K562 (cell line): ENCODE measurements around the gene SEC23A. TPM values are rescaled to one million over a fixed set of nuclear protein-coding genes. Genes with fewer than 3 reads are reported as not detected.

Experiments used
- ATAC-seq: fragments of 200-7000 bp; cut with Tn5 transposase; 3 replicates; pipeline ENCODE4 v1.9.1; 2020; ENCODE audit warnings: moderate library complexity
- BruUV-seq: library from RNA; stranded (reverse); fragments of 400-500 nt; replicated peaks from 2 replicates; lab custom pipeline; 2021; lab: Mats Ljungman, UMichigan
- CTCF ChIA-PET: fragments of 300-600 bp; formaldehyde crosslinking; extraction: SDS; loops from one replicate; lab custom pipeline; 2021; ENCODE audit warnings: low intra/inter-chr PET ratio; lab: Yijun Ruan, JAX
- POLR2A ChIA-PET: fragments of 300-600, 350-650 bp; sonication (Branson Sonifier 250); formaldehyde crosslinking; extraction: SDS; loops from one replicate; lab custom pipeline; 2021; ENCODE audit warnings: antibody characterized with exemption, inconsistent platforms; lab: Yijun Ruan, JAX
- DNase-seq, 4 experiments: peaks; one replicate each; pipeline versions ENCODE4 v3.0.0 to v3.0.0-alpha.2; 2011 to 2018; ENCODE audit warnings: low spot score in 3 of 4, mixed read lengths in 3 of 4; ENCODE audit errors: extremely low read depth in 1 of 4
- FAIRE-seq: peaks from 2 replicates; lab custom pipeline; 2011; peaks lifted over from hg19 to GRCh38; lab: Jason Lieb, UNC
- H2AFZ ChIP-seq: 2 replicates; pipeline ENCODE4 v1.6.0; 2011; ENCODE audit warnings: low read depth, low read length, control low read depth, inconsistent platforms
- H3K27ac ChIP-seq: fragments of 200-600 bp; 3 replicates; pipeline ENCODE4 v1.8.0; 2011; ENCODE audit warnings: low read depth, mild to moderate bottlenecking, control low read depth, inconsistent platforms, low read length, moderate library complexity, mixed read lengths; ENCODE audit errors: extremely low read depth
- H3K27me3 ChIP-seq, 2 experiments: fragments of 300-600 bp in 1 of 2; 2 replicates in 1 of 2; 3 replicates in 1 of 2; pipeline versions ENCODE4 v1.6.0 to v1.8.0; 2011; ENCODE audit warnings: inconsistent platforms in 2 of 2, low read length in 2 of 2, mild to moderate bottlenecking in 1 of 2, mixed read lengths in 1 of 2, moderate library complexity in 1 of 2; ENCODE audit not compliant: control insufficient read depth in 2 of 2, insufficient read depth in 2 of 2
- H3K36me3 ChIP-seq: fragments of 300-600 bp; 3 replicates; pipeline ENCODE4 v1.8.0; 2011; ENCODE audit warnings: mild to moderate bottlenecking, low read length, inconsistent platforms; ENCODE audit not compliant: control insufficient read depth, insufficient read depth
- H3K4me1 ChIP-seq, 2 experiments: fragments of 200-600 bp in 1 of 2; replicated peaks in 1 of 2; 2 replicates in 1 of 2; 3 replicates in 1 of 2; pipeline versions ENCODE4 v1.5.1 to v1.8.0; 2011; ENCODE audit warnings: inconsistent platforms in 2 of 2, low read length in 2 of 2, mild to moderate bottlenecking in 1 of 2, mixed read lengths in 1 of 2, moderate library complexity in 1 of 2; ENCODE audit not compliant: control insufficient read depth in 2 of 2, insufficient read depth in 2 of 2
- H3K4me2 ChIP-seq: 2 replicates; pipeline ENCODE4 v1.6.1; 2011; ENCODE audit warnings: low read length, control low read depth, inconsistent platforms, mixed read lengths; ENCODE audit not compliant: insufficient read depth
- H3K4me3 ChIP-seq: fragments of 200-600 bp; sonication (generic), shearing (Covaris generic); 2 replicates; pipeline ENCODE4 v1.5.1; 2016; ENCODE audit warnings: control low read depth, inconsistent platforms
- H3K79me2 ChIP-seq: fragments of 200-600 bp; 3 replicates; pipeline ENCODE4 v1.8.0; 2011; ENCODE audit warnings: low read length, inconsistent platforms; ENCODE audit not compliant: control insufficient read depth, insufficient read depth
- H3K9ac ChIP-seq, 2 experiments: 2 replicates each; pipeline versions ENCODE4 v1.6.0 to v1.6.1; 2011; ENCODE audit warnings: low read depth in 2 of 2, low read length in 2 of 2, control low read depth in 1 of 2, inconsistent platforms in 1 of 2, mild to moderate bottlenecking in 1 of 2, mixed read lengths in 1 of 2; ENCODE audit not compliant: insufficient read depth in 1 of 2
- H3K9me1 ChIP-seq: one replicate; pipeline ENCODE4 v1.6.0; 2011; ENCODE audit warnings: inconsistent platforms, mild to moderate bottlenecking, low read length, moderate library complexity; ENCODE audit not compliant: control insufficient read depth, insufficient read depth
- H3K9me3 ChIP-seq: replicated peaks from 2 replicates; pipeline ENCODE4 v1.5.1; 2011; ENCODE audit warnings: low read depth, low read length, inconsistent platforms; ENCODE audit not compliant: control insufficient read depth, insufficient read depth
- H4K20me1 ChIP-seq: replicated peaks from 2 replicates; pipeline ENCODE4 v1.6.1; 2011; ENCODE audit warnings: low read length, inconsistent platforms, mixed read lengths; ENCODE audit not compliant: control insufficient read depth, insufficient read depth
- CBX1 ChIP-seq: sonication (generic); IDR thresholded peaks from 2 replicates; pipeline ENCODE4 v1.6.1; 2016; ENCODE audit warnings: antibody characterized with exemption, low read depth, mild to moderate bottlenecking
- GATAD2A ChIP-seq: fragments of 450-650 bp; IDR thresholded peaks from 2 replicates; pipeline ENCODE4 v1.6.1; 2017
- HCFC1 ChIP-seq: IDR thresholded peaks from 2 replicates; pipeline ENCODE4 v1.6.1; 2012; ENCODE audit warnings: low read depth, low read length, improper control_type of control experiment
- HDAC3 ChIP-seq: fragments of 450-650 bp; IDR thresholded peaks from 2 replicates; pipeline ENCODE4 v1.6.1; 2018; ENCODE audit warnings: borderline replicate concordance, mild to moderate bottlenecking, moderate library complexity; ENCODE audit not compliant: partially characterized antibody
- JUN ChIP-seq, 2 experiments: sonication (generic) in 1 of 2; formaldehyde crosslinking in 1 of 2; IDR thresholded peaks; 2 replicates each; pipeline versions ENCODE4 v1.6.1 to v1.8.0; 2012 to 2022; ENCODE audit warnings: borderline replicate concordance in 2 of 2, mild to moderate bottlenecking in 2 of 2, improper control_type of control experiment in 1 of 2, low read depth in 1 of 2, low read length in 1 of 2, missing genetic modification reagents in 1 of 2
- MEF2D ChIP-seq: conservative IDR thresholded peaks from 2 replicates; pipeline ENCODE4 v1.6.1; 2016; ENCODE audit warnings: low read depth, missing genetic modification characterization, missing compliant biosample characterization
- NFE2L1 ChIP-seq: fragments of 450-650 bp; IDR thresholded peaks from 2 replicates; pipeline ENCODE4 v1.6.1; 2016; ENCODE audit warnings: missing genetic modification characterization, low read depth, mild to moderate bottlenecking, missing compliant biosample characterization, moderate library complexity, borderline replicate concordance
- RBFOX2 ChIP-seq: fragments of 200-400 bp; formaldehyde crosslinking; IDR thresholded peaks from 2 replicates; pipeline ENCODE4 v1.6.1; 2017; ENCODE audit warnings: low read depth, mild to moderate bottlenecking, low read length, moderate library complexity
- SREBF2 ChIP-seq: sonication (generic); formaldehyde crosslinking; IDR thresholded peaks from 2 replicates; pipeline ENCODE4 v1.4.0; 2020; ENCODE audit warnings: mild to moderate bottlenecking, missing genetic modification reagents
- TGIF2 ChIP-seq: sonication (generic); formaldehyde crosslinking; IDR thresholded peaks from 2 replicates; pipeline ENCODE4 v1.8.1; 2022; ENCODE audit warnings: mild to moderate bottlenecking, missing genetic modification reagents, moderate library complexity
- XRCC5 ChIP-seq: fragments of 200-400 bp; formaldehyde crosslinking; IDR thresholded peaks from 2 replicates; pipeline ENCODE4 v1.6.1; 2017; ENCODE audit warnings: low read depth, mild to moderate bottlenecking, low read length
- ZBTB11 ChIP-seq, 3 experiments: fragments of 200-800 bp in 1 of 3; fragments of 250-450 bp in 1 of 3; fragments of 450-650 bp in 1 of 3; sonication (Bioruptor Pico) in 1 of 3; sonication (Bioruptor generic) in 1 of 3; formaldehyde crosslinking in 1 of 3; IDR thresholded peaks; 2 replicates each; pipeline versions ENCODE4 v1.6.1 to v1.8.0; 2016 to 2022; ENCODE audit warnings: mild to moderate bottlenecking in 2 of 3, missing genetic modification characterization in 2 of 3, missing compliant biosample characterization in 1 of 3, moderate library complexity in 1 of 3
- ZNF146 ChIP-seq: IDR thresholded peaks from one replicate; pipeline ENCODE4 v1.6.1; 2018; ENCODE audit warnings: missing compliant biosample characterization; ENCODE audit not compliant: unreplicated experiment
- ZNF174 ChIP-seq: fragments of 250-450 bp; sonication (Bioruptor Pico); IDR thresholded peaks from 2 replicates; pipeline ENCODE4 v1.4.0; 2020; ENCODE audit warnings: mild to moderate bottlenecking
- ZNF696 ChIP-seq: fragments of 250-450 bp; sonication (Bioruptor Pico); conservative IDR thresholded peaks from 2 replicates; pipeline ENCODE4 v1.4.0; 2020; ENCODE audit warnings: mild to moderate bottlenecking, moderate library complexity
- whole genome bisulfite sequencing: fragments of 100-300 bp; shearing (Covaris generic); methylation state at CpG from one replicate; pipeline ENCODE4 v1.1.6; 2016; ENCODE audit warnings: low coverage, mixed read lengths; ENCODE audit not compliant: insufficient coverage; ENCODE audit errors: missing lambda C conversion rate; 5-methylcytosine and 5-hydroxymethylcytosine counted together
- in situ Hi-C: fragments of 300-500 bp; cut with MboI; formaldehyde crosslinking; loops from 4 replicates; pipeline ENCODE4 v1.15.0; 2018; ENCODE audit warnings: inconsistent platforms, mixed read lengths
- intact Hi-C: fragments of 100-400 bp; cut with micrococcal nuclease; formaldehyde crosslinking; loops from 2 replicates; pipeline ENCODE4 v1.14.2; 2022
- polyA plus RNA-seq, 8 experiments: library from polyadenylated mRNA; depleted of rRNA in 4 of 8; stranded (reverse) in 5 of 8; unstranded in 3 of 8; fragments of >200 nt; fragmentation: Nextera tagmentation in 2 of 8; fragmentation: Illumina TruSeq in 1 of 8; extraction: Ambion mirVana in 2 of 8; extraction: Trizol in 1 of 8; gene quantifications; 2 replicates each; pipeline versions ENCODE4 v1.2.1 to v1.2.3, GENCODE V29; 2011 to 2014; ENCODE audit warnings: inconsistent platforms in 1 of 8, missing spikeins in 1 of 8
- total RNA-seq, 7 experiments: library from RNA; depleted of rRNA in 6 of 7; stranded (reverse); fragments of >200 nt in 6 of 7; fragmentation: Illumina TruSeq in 2 of 7; extraction: Trizol in 2 of 7; gene quantifications; 2 replicates each; pipeline versions ENCODE4 v1.2.1 to v1.2.3, GENCODE V29; 2011 to 2021; ENCODE audit warnings: low replicate concordance in 1 of 7

The SEC23A gene
- total and polyA plus RNA-seq, 9 of the 15 experiments (the other 6 are each of a cell fraction or from before 2014, with no cell fraction given), result 5.5 to 47.0 (median 14.5) TPM

DNA sequence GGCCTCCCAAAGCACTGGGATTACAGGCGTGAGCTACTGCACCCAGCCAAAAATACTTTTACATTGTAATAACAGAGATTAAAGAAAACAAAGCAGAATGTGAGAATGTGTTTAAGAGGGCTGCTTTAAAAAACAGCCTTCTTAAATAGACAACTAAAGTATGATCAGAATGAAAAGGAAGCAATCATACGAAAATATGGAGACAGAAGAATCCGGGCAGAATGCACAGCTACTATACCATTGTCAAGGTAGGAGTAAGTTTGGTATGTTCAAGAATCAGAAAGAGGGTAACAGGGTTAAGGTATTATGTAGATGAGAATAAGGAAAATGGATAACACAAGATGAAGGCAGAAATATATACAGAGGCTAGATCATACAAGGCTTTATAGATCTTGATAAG is 8.5 kb downstream of the SEC23A start (continued):
- TF ChIP-seq XRCC5 (no peak), TGIF2 (CRISPR knock-in tag) (no peak), ZNF146 (CRISPR knock-in tag) (no peak), HCFC1 (no peak), RBFOX2 (no peak)

GRCh38 chr14:39091716-39092115 is 11.3 kb downstream of the SEC23A start:
- 20% methylated on average over 1 of the region's 1 CpG for WGBS
- no peak for ATAC-seq
- peaks cover 37% of the 10 kb centered on the region; the same call in 2 of the 3 replicates for H3K36me3 ChIP-seq
- no peaks in the 10 kb centered on the region for H3K27me3 ChIP-seq
- ChIA-PET CTCF (no interaction called here), POLR2A (no interaction called here)
- intact Hi-C loops, result no loop called here
- no peak for DNase-seq
- no peaks in the 10 kb centered on the region for H3K9me1 ChIP-seq
- no peak overlapping the region for H2AFZ ChIP-seq
- H3K27ac ChIP-seq, result no peak overlapping the region
- no TSS peak for BruUV-seq
- no peak overlapping the region for H3K4me2 ChIP-seq
- TF ChIP-seq CBX1, result no peak
- no peak for TF ChIP-seq ZBTB11 (CRISPR knock-in tag; IDR thresholded peaks at IDR 0.05)
- no peak for TF ChIP-seq ZNF174 (CRISPR knock-in tag)
- TF ChIP-seq JUN (IDR thresholded peaks at IDR 0.05; ENCODE audit: borderline replicate concordance, low read depth, low read length), result no peak
- no peak for TF ChIP-seq JUN (CRISPR knock-in tag; IDR thresholded peaks at IDR 0.05; ENCODE audit: borderline replicate concordance)
- TF ChIP-seq GATAD2A, result no peak
- TF ChIP-seq SREBF2 (CRISPR knock-in tag), result no peak
- no peak for TF ChIP-seq NFE2L1 (tag)
- no peak for TF ChIP-seq MEF2D (tag)
- no peak for TF ChIP-seq ZNF696 (CRISPR knock-in tag)
- no peak for TF ChIP-seq HDAC3
- no peak overlapping the region for H3K4me3 ChIP-seq
- no peaks in the 10 kb centered on the region for H3K9me3 ChIP-seq
- in situ Hi-C loops, result no loop called here
- H3K79me2 ChIP-seq, result no peaks in the 10 kb centered on the region
- H3K4me1 ChIP-seq, result no peaks in the 10 kb centered on the region
- FAIRE-seq, result no peak
- no peak overlapping the region for H3K9ac ChIP-seq
- H4K20me1 ChIP-seq, result no peaks in the 10 kb centered on the region
